HCT116 (cell line): ENCODE measurements around the gene OR51E2. TPM values are rescaled to one million over a fixed set of nuclear protein-coding genes. Genes with fewer than 3 reads are reported as not detected.

Source experiments
- ATAC-seq: fragments of 200-7000 bp; cut with Tn5 transposase; 2 replicates; pipeline ENCODE4 v1.9.1; 2020; ENCODE audit warnings: mild to moderate bottlenecking, moderate library complexity
- BruUV-seq: library from RNA; stranded (reverse); fragments of 400-500 nt; replicated peaks from 2 replicates; lab custom pipeline; 2021; lab: Mats Ljungman, UMichigan
- CTCF ChIA-PET: fragments of 300-600 bp; sonication (Branson Sonifier 250); formaldehyde crosslinking; loops from one replicate; lab custom pipeline; 2021; ENCODE audit warnings: antibody characterized with exemption; lab: Charles Lee
- POLR2A ChIA-PET: fragments of 300-600, 350-600 bp; sonication (Branson Sonifier 250); formaldehyde crosslinking; loops from one replicate; lab custom pipeline; 2021; ENCODE audit warnings: antibody characterized with exemption; lab: Charles Lee
- RAD21 ChIA-PET, 2 experiments: fragments of 300-600 bp; sonication (Branson Sonifier 250); formaldehyde crosslinking; loops; one replicate each; lab custom pipeline; 2023; ENCODE audit warnings: low total read pairs in 2 of 2; ENCODE audit not compliant: uncharacterized antibody in 2 of 2, unreplicated experiment in 2 of 2, low non-redundant PET in 1 of 2; lab: Charles Lee
- DNase-seq: peaks from one replicate; pipeline ENCODE4 v3.0.0-alpha.2; 2010; ENCODE audit warnings: low read depth, low spot score
- H2AFZ ChIP-seq: fragments of 200-600 bp; shearing (Covaris generic), sonication (generic); 2 replicates; pipeline ENCODE4 v1.6.1; 2017; ENCODE audit warnings: low read depth, mixed run types, mixed read lengths, antibody characterized with exemption, low read length; ENCODE audit not compliant: poor library complexity, severe bottlenecking
- H3K27ac ChIP-seq: 2 replicates; pipeline ENCODE4 v1.5.1; 2012; ENCODE audit warnings: low read depth, low read length
- H3K27me3 ChIP-seq: fragments of 200-600 bp; sonication (generic); 2 replicates; pipeline ENCODE4 v1.6.1; 2016; ENCODE audit warnings: mixed run types, low read length, mixed read lengths; ENCODE audit not compliant: insufficient read depth
- H3K36me3 ChIP-seq, 2 experiments: fragments of 200-500 bp in 1 of 2; fragments of 200-600 bp in 1 of 2; sonication (Bioruptor generic) in 1 of 2; sonication (generic) in 1 of 2; 2 replicates each; pipeline versions ENCODE4 v1.5.1 to v1.6.1; 2014 to 2016; ENCODE audit warnings: low read length in 2 of 2, inconsistent platforms in 1 of 2, mixed read lengths in 1 of 2, mixed run types in 1 of 2; ENCODE audit not compliant: insufficient read depth in 2 of 2, control insufficient read depth in 1 of 2
- H3K4me1 ChIP-seq, 2 experiments: fragments of 200-600 bp in 1 of 2; sonication (generic) in 1 of 2; 2 replicates each; pipeline versions ENCODE4 v1.5.1 to v1.6.1; 2012 to 2017; ENCODE audit warnings: low read length in 2 of 2, inconsistent platforms in 1 of 2, mild to moderate bottlenecking in 1 of 2, mixed read lengths in 1 of 2, mixed run types in 1 of 2, moderate library complexity in 1 of 2; ENCODE audit not compliant: insufficient read depth in 2 of 2, control insufficient read depth in 1 of 2
- H3K4me2 ChIP-seq: fragments of 200-600 bp; sonication (generic); 2 replicates; pipeline ENCODE4 v1.6.1; 2017; ENCODE audit warnings: mixed run types, low read length, mixed read lengths
- H3K4me3 ChIP-seq, 2 experiments: fragments of 200-600 bp in 1 of 2; sonication (generic) in 1 of 2; replicated peaks in 1 of 2; 2 replicates each; pipeline ENCODE4 v1.5.1; 2011 to 2016; ENCODE audit warnings: low read length in 2 of 2, control low read depth in 1 of 2, low read depth in 1 of 2, mild to moderate bottlenecking in 1 of 2, mixed read lengths in 1 of 2, mixed run types in 1 of 2
- H3K79me2 ChIP-seq: fragments of 200-600 bp; sonication (generic); 2 replicates; pipeline ENCODE4 v1.6.1; 2017; ENCODE audit warnings: mild to moderate bottlenecking, mixed run types, low read length, moderate library complexity, mixed read lengths; ENCODE audit not compliant: insufficient read depth
- H3K9ac ChIP-seq: fragments of 200-600 bp; sonication (generic); 2 replicates; pipeline ENCODE4 v1.6.1; 2016; ENCODE audit warnings: low read length, mixed read lengths
- H3K9me2 ChIP-seq: fragments of 200-600 bp; sonication (generic), shearing (Covaris generic); 2 replicates; pipeline ENCODE4 v1.6.1; 2017; ENCODE audit warnings: mixed run types, mild to moderate bottlenecking, moderate library complexity; ENCODE audit not compliant: insufficient read depth
- H3K9me3 ChIP-seq, 2 experiments: fragments of 200-500 bp in 1 of 2; fragments of 200-600 bp in 1 of 2; sonication (Bioruptor generic) in 1 of 2; sonication (generic) in 1 of 2; 2 replicates each; pipeline ENCODE4 v1.6.1; 2014 to 2017; ENCODE audit warnings: low read length in 2 of 2, mixed read lengths in 2 of 2, inconsistent platforms in 1 of 2, low read depth in 1 of 2, mild to moderate bottlenecking in 1 of 2, mixed run types in 1 of 2, moderate library complexity in 1 of 2; ENCODE audit not compliant: control insufficient read depth in 1 of 2, insufficient read depth in 1 of 2
- H4K20me1 ChIP-seq: fragments of 200-600 bp; sonication (generic), shearing (Covaris generic); 2 replicates; pipeline ENCODE4 v1.6.1; 2017; ENCODE audit warnings: mixed run types, mild to moderate bottlenecking, moderate library complexity; ENCODE audit not compliant: insufficient read depth
- CBX3 ChIP-seq: IDR thresholded peaks from 2 replicates; pipeline ENCODE4 v1.6.1; 2012; ENCODE audit warnings: low read depth
- CEBPB ChIP-seq: IDR thresholded peaks from 2 replicates; pipeline ENCODE4 v1.6.1; 2012; ENCODE audit warnings: low read depth
- EGR1 ChIP-seq: IDR thresholded peaks from 2 replicates; pipeline ENCODE4 v1.6.1; 2012; ENCODE audit warnings: low read depth
- ELF1 ChIP-seq: IDR thresholded peaks from 2 replicates; pipeline ENCODE4 v1.6.1; 2012; ENCODE audit warnings: low read depth, borderline replicate concordance
- EZH2 ChIP-seq: fragments of 200-600 bp; sonication (generic); IDR thresholded peaks from 2 replicates; pipeline ENCODE4 v1.6.1; 2017; ENCODE audit warnings: antibody characterized with exemption, mixed run types
- EZH2phosphoT487 ChIP-seq: fragments of 200-600 bp; IDR thresholded peaks from 2 replicates; pipeline ENCODE4 v1.6.1; 2018; ENCODE audit warnings: antibody characterized with exemption, borderline replicate concordance
- FOSL1 ChIP-seq: IDR thresholded peaks from 2 replicates; pipeline ENCODE4 v1.6.1; 2012; ENCODE audit warnings: low read depth
- JUND ChIP-seq: IDR thresholded peaks from 2 replicates; pipeline ENCODE4 v1.6.1; 2012
- POLR2AphosphoS5 ChIP-seq: IDR thresholded peaks from 2 replicates; pipeline ENCODE4 v1.6.1; 2011; ENCODE audit warnings: mild to moderate bottlenecking, low read depth, low read length, moderate library complexity
- SIN3A ChIP-seq: IDR thresholded peaks from 2 replicates; pipeline ENCODE4 v1.6.1; 2012; ENCODE audit warnings: low read depth
- TCF7L2 ChIP-seq: IDR thresholded peaks from 2 replicates; pipeline ENCODE4 v1.7.0; 2011; ENCODE audit warnings: borderline replicate concordance, inconsistent platforms; ENCODE audit not compliant: insufficient read depth, insufficient read length; ENCODE audit errors: extremely low read depth
- YY1 ChIP-seq: IDR thresholded peaks from 2 replicates; pipeline ENCODE4 v1.6.1; 2011; ENCODE audit warnings: low read length, low read depth, moderate library complexity, mild to moderate bottlenecking; ENCODE audit not compliant: insufficient replicate concordance; ENCODE audit errors: extremely low read depth
- ZFX ChIP-seq: fragments of 450-650 bp; IDR thresholded peaks from 2 replicates; pipeline ENCODE4 v1.6.1; 2017
- ZNF274 ChIP-seq: fragments of 200-500 bp; sonication (Bioruptor generic); IDR thresholded peaks from 2 replicates; pipeline ENCODE4 v1.6.1; 2014; ENCODE audit warnings: mild to moderate bottlenecking, low read depth, low read length, inconsistent platforms
- intact Hi-C: fragments of 100-400 bp; cut with micrococcal nuclease; formaldehyde crosslinking; loops from 2 replicates; pipeline ENCODE4 v1.10.0; 2022
- total RNA-seq: library from RNA; stranded (reverse); gene quantifications from one replicate; pipeline ENCODE4 v1.2.1, GENCODE V29; 2021; ENCODE audit not compliant: unreplicated experiment
- TF ChIP-seq, protein P1 (sequence below), 3 experiments: fragments of 200-600 bp in 1 of 3; sonication (generic) in 1 of 3; IDR thresholded peaks in 2 of 3; conservative IDR thresholded peaks in 1 of 3; 2 replicates each; pipeline ENCODE4 v1.5.1; 2012 to 2017; ENCODE audit warnings: low read depth in 2 of 3, low read length in 2 of 3, antibody characterized with exemption in 1 of 3, borderline replicate concordance in 1 of 3, control low read depth in 1 of 3, mild to moderate bottlenecking in 1 of 3, mixed read lengths in 1 of 3, mixed run types in 1 of 3, moderate library complexity in 1 of 3; ENCODE audit not compliant: insufficient read depth in 1 of 3
- TF ChIP-seq, protein P2 (sequence below): IDR thresholded peaks from 2 replicates; pipeline ENCODE4 v1.6.1; 2011; ENCODE audit warnings: mild to moderate bottlenecking, low read length, moderate library complexity; ENCODE audit not compliant: insufficient replicate concordance; ENCODE audit errors: extremely low read depth
- TF ChIP-seq, protein P3 (sequence below): IDR thresholded peaks from 2 replicates; pipeline ENCODE4 v1.6.1; 2012
- TF ChIP-seq, protein P4 (sequence below): IDR thresholded peaks from 2 replicates; pipeline ENCODE4 v1.6.1; 2012

The OR51E2 gene
- total RNA-seq, 1 experiment from 2014 or later = not detected

DNA sequence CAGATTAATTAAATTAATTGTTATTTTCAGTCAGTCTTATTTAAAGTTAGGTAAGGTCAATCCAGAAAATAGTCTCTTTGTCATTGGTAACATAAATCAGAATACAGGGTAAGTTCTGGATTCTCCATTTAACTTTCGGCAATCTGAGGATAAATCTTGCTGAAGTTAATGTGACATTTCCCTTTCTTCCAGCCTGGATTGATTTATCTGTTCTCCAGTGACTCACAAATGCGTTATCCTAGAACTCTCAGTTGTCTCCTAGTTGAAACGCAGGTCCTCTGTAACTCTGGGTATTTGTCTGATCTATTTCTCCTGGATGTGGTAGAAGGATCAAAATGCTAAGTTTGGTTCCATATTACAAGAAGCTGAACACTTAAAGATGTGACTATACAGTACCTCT lies 32.9 kb downstream of the OR51E2 start:
- H3K27ac ChIP-seq = no peak overlapping the region

More for the DNA sequence above, 32.9 kb downstream of the OR51E2 start:
- CTCF ChIA-PET = no interaction called here
- Histone ChIP-seq H2AFZ (no peak overlapping the region), H3K9me3 (no peaks in the 10 kb centered on the region), H3K27me3 (peaks cover 61% of the 10 kb centered on the region), H3K9me2 (no peaks in the 10 kb centered on the region), H3K4me2 (no peak overlapping the region), H3K4me1 (no peaks in the 10 kb centered on the region), H3K79me2 (no peaks in the 10 kb centered on the region), H3K9ac (no peak overlapping the region), H3K36me3 (no peaks in the 10 kb centered on the region), H4K20me1 (no peaks in the 10 kb centered on the region), H3K4me3 (no peak overlapping the region)
- no TSS peak for BruUV-seq
- no peak for DNase-seq
- RAD21 ChIA-PET = no interaction called here
- intact Hi-C loops = no loop called here
- ATAC-seq = no peak
- POLR2A ChIA-PET = no interaction called here
- TF ChIP-seq CBX3 = no peak
- no peak; the same call in 1 of the 2 replicates for TF ChIP-seq EZH2phosphoT487
- TF ChIP-seq ZNF274 = no peak
- no peak for TF ChIP-seq FOSL1
- TF ChIP-seq, protein P1, sequence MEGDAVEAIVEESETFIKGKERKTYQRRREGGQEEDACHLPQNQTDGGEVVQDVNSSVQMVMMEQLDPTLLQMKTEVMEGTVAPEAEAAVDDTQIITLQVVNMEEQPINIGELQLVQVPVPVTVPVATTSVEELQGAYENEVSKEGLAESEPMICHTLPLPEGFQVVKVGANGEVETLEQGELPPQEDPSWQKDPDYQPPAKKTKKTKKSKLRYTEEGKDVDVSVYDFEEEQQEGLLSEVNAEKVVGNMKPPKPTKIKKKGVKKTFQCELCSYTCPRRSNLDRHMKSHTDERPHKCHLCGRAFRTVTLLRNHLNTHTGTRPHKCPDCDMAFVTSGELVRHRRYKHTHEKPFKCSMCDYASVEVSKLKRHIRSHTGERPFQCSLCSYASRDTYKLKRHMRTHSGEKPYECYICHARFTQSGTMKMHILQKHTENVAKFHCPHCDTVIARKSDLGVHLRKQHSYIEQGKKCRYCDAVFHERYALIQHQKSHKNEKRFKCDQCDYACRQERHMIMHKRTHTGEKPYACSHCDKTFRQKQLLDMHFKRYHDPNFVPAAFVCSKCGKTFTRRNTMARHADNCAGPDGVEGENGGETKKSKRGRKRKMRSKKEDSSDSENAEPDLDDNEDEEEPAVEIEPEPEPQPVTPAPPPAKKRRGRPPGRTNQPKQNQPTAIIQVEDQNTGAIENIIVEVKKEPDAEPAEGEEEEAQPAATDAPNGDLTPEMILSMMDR (IDR thresholded peaks at IDR 0.05 in 2 of 3, conservative IDR thresholded peaks at IDR 0.05 in 1 of 3; ENCODE audit: borderline replicate concordance in 1 of 3, insufficient read depth in 1 of 3, low read depth in 2 of 3, low read length in 2 of 3) = no peak
- TF ChIP-seq CEBPB = no peak
- no peak for TF ChIP-seq EGR1
- TF ChIP-seq JUND = no peak
- TF ChIP-seq EZH2 = no peak
- TF ChIP-seq, protein P2, sequence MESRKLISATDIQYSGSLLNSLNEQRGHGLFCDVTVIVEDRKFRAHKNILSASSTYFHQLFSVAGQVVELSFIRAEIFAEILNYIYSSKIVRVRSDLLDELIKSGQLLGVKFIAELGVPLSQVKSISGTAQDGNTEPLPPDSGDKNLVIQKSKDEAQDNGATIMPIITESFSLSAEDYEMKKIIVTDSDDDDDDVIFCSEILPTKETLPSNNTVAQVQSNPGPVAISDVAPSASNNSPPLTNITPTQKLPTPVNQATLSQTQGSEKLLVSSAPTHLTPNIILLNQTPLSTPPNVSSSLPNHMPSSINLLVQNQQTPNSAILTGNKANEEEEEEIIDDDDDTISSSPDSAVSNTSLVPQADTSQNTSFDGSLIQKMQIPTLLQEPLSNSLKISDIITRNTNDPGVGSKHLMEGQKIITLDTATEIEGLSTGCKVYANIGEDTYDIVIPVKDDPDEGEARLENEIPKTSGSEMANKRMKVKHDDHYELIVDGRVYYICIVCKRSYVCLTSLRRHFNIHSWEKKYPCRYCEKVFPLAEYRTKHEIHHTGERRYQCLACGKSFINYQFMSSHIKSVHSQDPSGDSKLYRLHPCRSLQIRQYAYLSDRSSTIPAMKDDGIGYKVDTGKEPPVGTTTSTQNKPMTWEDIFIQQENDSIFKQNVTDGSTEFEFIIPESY = no peak
- TF ChIP-seq ELF1 = no peak
- no peak for TF ChIP-seq SIN3A
- TF ChIP-seq YY1 = no peak
- TF ChIP-seq TCF7L2 = no peak
- TF ChIP-seq ZFX = no peak
- TF ChIP-seq, protein P3, sequence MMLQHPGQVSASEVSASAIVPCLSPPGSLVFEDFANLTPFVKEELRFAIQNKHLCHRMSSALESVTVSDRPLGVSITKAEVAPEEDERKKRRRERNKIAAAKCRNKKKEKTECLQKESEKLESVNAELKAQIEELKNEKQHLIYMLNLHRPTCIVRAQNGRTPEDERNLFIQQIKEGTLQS = no peak
- TF ChIP-seq, protein P4, sequence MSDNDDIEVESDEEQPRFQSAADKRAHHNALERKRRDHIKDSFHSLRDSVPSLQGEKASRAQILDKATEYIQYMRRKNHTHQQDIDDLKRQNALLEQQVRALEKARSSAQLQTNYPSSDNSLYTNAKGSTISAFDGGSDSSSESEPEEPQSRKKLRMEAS = no peak
- TF ChIP-seq POLR2AphosphoS5 = no peak
